ENCODE data around the gene CCDC80.

- TF ChIP-seq GATA3 (IDR thresholded peaks at IDR 0.05; ENCODE audit: low read depth, low read length) (no peak), GATA2 (IDR thresholded peaks at IDR 0.05; ENCODE audit: low read depth, low read length) (no peak)
Measured at GRCh38 chr3:112640276-112640929, 540 bp downstream of the CCDC80 start.
